Upper lobe of left lung (tissue), 4 donors: ENCODE results near the gene IDUA.

Experiments used
- CTCF ChIP-seq, 6 experiments: fragments of 450-650 bp in 4 of 6; fragments of 200-600 bp in 2 of 6; sonication (generic) in 2 of 6; IDR thresholded peaks; one replicate each; pipeline ENCODE4 v1.5.1; 2016 to 2019; ENCODE audit warnings: antibody characterized with exemption in 6 of 6
- EP300 ChIP-seq, 4 donors: sonication (generic); formaldehyde crosslinking; IDR thresholded peaks; one replicate each; pipeline ENCODE4 v1.5.1; 2017; ENCODE audit warnings: antibody characterized with exemption in 4 of 4, control low read depth in 2 of 4

DNA sequence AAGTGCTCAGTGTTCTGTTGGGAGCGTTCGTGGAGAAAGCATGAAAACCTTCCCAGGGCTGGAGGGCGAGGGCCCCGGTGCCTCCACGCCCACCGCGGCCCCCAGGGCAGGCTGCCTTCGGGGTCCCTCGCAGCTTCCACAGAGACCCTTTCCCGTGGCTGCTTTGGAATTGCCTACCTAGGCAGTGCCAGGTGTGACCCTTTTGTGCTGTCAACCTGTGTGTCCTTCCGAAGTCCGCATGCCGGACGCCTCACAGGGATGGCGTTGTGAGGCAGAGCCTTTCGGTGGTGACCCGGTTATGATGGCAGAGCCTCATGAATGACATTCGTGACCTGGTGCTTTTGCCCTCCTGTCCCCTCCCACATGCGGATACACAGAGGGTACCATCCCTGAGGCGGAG, 37.2 kb upstream of the IDUA start:
- no peak for TF ChIP-seq CTCF (IDR thresholded peaks at IDR 0.05)
- no peak for TF ChIP-seq EP300 (IDR thresholded peaks at IDR 0.05)
